Measurements from ENCODE around the gene RPL19.

GRCh38 chr17:39169518-39169917, 30.6 kb upstream of the RPL19 start:
- TF ChIP-seq CTCF (IDR thresholded peaks at IDR 0.05; ENCODE audit: extremely low read depth in 1 of 2, insufficient read depth in 1 of 2, low read depth in 1 of 2, low read length in 2 of 2) (no peak), JUN (IDR thresholded peaks at IDR 0.05; ENCODE audit: borderline replicate concordance, insufficient read depth, insufficient read length, low read depth) (no peak), MYC (IDR thresholded peaks at IDR 0.05; ENCODE audit: low read depth, low read length) (no peak), EZH2 (IDR thresholded peaks at IDR 0.05; ENCODE audit: borderline replicate concordance, low read depth, low read length, severe bottlenecking) (no peak), POLR2A (IDR thresholded peaks at IDR 0.05; ENCODE audit: low read depth, low read length) (no peak)
- TF ChIP-seq, protein P1, sequence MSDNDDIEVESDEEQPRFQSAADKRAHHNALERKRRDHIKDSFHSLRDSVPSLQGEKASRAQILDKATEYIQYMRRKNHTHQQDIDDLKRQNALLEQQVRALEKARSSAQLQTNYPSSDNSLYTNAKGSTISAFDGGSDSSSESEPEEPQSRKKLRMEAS (IDR thresholded peaks at IDR 0.05; ENCODE audit: insufficient read depth, insufficient read length) = no peak
